AG20443 (cell line): ENCODE measurements around the gene PPIE.

ENCODE experiments used
- DNase-seq: peaks from one replicate; pipeline ENCODE4 v3.0.0; 2012; ENCODE audit warnings: low spot score, mixed read lengths

PPIE gene

GRCh38 chr1:39805385-39805784 lies 66.7 kb downstream of the PPIE start:
- no peak for DNase-seq

DNA sequence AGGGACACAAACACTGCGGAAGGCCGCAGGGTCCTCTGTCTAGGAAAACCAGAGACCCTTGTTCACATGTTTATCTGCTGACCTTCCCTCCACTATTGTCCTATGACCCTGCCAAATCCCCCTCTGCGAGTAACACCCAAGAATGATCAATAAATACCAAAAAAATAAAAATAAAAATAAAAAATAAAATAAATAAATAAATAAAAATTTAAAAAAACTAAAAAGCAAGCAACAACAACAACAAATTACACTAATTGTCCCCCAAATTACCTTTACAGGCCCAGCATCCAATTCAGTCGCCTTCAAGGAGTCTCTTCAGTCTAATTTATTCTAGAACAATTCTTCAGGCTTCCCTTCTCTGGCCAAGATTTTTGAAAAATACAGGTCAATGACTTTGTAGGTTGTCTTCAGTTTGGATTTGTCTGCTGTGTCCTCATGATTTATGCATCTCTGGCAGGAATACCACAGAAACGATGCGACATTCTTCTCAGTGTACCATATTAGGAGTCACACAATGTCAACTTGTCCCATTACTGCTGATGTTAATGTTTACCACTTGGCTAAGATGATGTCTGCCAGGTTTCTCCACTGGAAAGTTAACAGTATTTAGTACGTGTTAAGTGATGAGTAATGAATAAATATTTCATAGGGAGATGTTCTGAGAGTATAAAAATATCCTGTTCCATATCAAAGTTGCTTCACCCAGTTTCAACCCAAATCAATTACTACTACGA lies 70.3 kb downstream of the PPIE start:
- DNase-seq: no peak

GRCh38 chr1:39812913-39813312 lies 74.2 kb downstream of the PPIE start:
- DNase-seq: no peak
